Testis (tissue), 2 donors: ENCODE results near the gene MCM7.

ENCODE experiments used
- POLR2A ChIP-seq: fragments of 450-650 bp; IDR thresholded peaks from one replicate; pipeline ENCODE4 v1.6.1; 2017; ENCODE audit warnings: antibody characterized with exemption, mild to moderate bottlenecking, moderate library complexity
- TF ChIP-seq, protein P1 (sequence below), 3 experiments: fragments of 450-650 bp in 2 of 3; fragments of 200-600 bp in 1 of 3; sonication (generic) in 1 of 3; IDR thresholded peaks; one replicate each; pipeline ENCODE4 v1.5.1; 2016 to 2019; ENCODE audit warnings: antibody characterized with exemption in 3 of 3, mild to moderate bottlenecking in 2 of 3, moderate library complexity in 1 of 3

DNA sequence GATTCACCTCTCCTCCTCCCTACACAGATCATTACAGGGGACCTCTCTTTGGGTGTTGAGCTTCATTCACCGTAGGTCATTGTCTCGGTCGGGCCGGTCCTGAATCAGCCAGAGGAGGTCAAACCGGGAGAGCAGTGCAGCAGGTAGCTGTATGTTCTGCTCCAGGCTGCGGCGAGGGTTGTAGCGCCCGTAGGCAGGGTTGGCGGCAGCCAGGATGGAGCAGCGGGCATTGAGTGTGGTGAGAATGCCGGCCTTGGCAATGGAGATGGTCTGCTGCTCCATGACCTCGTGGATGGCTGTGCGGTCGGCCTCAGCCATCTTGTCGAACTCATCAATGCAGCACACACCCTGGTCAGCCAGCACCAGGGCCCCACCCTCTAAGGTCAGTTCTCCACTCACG, 5.5 kb downstream of the MCM7 start:
- no peak for TF ChIP-seq POLR2A
- TF ChIP-seq, protein P1, sequence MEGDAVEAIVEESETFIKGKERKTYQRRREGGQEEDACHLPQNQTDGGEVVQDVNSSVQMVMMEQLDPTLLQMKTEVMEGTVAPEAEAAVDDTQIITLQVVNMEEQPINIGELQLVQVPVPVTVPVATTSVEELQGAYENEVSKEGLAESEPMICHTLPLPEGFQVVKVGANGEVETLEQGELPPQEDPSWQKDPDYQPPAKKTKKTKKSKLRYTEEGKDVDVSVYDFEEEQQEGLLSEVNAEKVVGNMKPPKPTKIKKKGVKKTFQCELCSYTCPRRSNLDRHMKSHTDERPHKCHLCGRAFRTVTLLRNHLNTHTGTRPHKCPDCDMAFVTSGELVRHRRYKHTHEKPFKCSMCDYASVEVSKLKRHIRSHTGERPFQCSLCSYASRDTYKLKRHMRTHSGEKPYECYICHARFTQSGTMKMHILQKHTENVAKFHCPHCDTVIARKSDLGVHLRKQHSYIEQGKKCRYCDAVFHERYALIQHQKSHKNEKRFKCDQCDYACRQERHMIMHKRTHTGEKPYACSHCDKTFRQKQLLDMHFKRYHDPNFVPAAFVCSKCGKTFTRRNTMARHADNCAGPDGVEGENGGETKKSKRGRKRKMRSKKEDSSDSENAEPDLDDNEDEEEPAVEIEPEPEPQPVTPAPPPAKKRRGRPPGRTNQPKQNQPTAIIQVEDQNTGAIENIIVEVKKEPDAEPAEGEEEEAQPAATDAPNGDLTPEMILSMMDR (IDR thresholded peaks at IDR 0.05) = no peak
